8988T (cell line): ENCODE measurements around the gene SLC66A1.

Experiments used
- DNase-seq: peaks from one replicate; pipeline ENCODE4 v3.0.0; 2011

The SLC66A1 gene

DNA sequence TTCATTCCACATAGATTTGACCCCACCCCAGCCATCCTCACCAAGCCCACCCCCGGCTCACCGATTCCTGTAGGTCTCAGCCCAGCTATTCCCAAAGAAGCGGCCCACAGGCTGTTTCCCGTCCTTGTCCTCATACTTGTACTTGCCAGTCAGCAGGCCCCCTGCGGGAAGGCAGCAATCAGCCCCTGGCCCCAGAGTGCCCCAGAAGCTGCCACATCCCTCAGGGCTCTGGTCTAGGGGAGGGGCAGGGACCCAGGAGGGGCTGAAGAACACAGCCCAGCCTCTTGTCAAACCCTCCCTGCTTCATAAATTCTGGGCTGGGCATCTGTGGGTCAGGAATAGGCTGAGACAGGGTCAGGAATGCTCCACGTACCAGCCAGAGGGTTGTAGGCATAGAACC lies 5.2 kb upstream of the SLC66A1 start:
- no peak for DNase-seq

DNA sequence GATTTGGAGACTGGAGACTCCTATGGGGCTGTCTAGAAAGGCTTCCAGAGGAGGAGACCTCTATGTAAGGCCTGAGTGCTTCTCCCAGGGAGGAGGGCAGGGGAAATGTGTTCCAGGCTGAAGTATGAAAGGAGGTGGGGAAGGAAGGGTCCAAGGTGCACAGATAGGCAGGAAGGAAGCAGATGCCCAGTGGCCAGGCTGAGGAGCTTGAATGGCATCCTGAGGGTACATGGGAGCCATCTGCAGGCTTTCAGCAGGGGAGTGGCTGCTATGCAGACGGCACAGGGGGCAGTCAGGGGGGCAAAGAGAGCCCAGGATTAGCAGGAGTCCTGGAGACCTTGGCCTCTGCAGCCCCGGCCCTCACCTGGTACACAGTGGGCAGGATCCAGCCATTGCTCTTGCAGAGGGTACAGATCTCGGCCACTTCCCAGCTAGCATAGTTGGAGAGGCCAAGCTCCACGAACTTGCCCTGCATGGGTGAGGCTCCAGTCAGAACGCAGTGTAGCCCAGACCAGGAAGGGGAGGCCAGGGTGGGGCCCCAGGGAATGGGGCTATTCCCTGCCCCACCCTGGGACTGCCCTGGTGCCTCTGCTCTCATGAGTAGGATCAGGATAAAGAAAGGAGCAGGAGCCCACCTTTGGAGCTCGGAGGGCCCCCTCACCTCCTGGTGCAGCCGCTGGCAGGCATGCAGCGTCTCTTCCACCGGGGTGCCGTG lies 4.2 kb upstream of the SLC66A1 start:
- no peak for DNase-seq

- DNase-seq, result no peak
Measured at GRCh38 chr1:19308509-19308907, 3.6 kb upstream of the SLC66A1 start.

DNA sequence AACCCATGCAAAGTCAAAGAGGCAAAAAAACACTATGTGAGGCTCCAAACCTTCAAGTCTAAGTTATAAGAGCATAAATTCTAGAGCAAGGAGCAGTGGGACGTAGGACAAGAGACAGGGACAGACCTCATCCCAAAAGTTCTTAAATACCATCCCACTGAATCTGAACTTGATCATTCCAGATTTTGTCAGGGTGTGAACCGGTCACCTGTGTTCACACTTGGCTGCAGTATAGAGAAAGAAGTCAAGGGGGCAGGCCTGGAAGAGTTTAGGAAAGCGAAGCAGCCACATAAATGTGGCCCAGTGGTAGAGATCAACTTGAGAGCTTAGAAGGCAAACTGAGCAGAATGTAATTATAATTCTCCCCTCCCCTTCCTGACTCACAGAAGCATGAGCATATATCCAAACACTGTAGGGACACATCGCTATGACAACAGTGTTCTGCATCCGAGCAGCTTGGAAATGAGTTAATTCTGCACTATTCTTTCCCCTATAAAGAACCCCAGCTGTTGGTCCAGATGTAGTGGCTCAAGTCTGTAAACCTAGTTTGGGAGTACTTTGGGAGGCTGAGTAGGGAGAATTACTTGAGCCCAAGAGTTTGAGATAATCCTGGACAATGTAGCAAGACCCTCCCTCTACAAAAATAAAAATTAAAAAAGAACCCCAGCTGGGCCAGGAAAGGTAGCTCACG lies 2.9 kb upstream of the SLC66A1 start:
- DNase-seq, result no peak

DNA sequence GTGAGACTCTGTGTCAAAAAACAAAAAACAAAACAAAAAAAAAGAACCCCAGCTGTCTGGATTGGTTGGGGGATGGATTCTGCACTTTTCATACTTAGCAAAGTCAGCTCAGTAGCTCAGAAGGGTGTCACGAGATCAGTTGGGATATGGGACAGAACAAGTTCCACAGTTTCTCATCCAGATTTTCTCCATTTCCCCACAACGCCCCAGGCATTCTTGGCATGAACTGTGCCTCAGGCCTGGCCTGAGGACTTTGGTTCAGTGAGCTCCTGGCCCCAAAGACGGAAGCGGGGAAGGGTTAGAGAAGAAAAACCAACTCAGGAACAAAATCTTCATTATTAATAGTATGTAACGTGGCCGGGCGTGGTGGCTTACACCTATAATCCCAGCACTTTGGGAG lies 2.1 kb upstream of the SLC66A1 start:
- no peak for DNase-seq

GRCh38 chr1:19310720-19311502 lies 1.2 kb upstream of the SLC66A1 start:
- DNase-seq, result no peak

- DNase-seq, result no peak
Measured at GRCh38 chr1:19311503-19311930, 609 bp upstream of the SLC66A1 start.

DNA sequence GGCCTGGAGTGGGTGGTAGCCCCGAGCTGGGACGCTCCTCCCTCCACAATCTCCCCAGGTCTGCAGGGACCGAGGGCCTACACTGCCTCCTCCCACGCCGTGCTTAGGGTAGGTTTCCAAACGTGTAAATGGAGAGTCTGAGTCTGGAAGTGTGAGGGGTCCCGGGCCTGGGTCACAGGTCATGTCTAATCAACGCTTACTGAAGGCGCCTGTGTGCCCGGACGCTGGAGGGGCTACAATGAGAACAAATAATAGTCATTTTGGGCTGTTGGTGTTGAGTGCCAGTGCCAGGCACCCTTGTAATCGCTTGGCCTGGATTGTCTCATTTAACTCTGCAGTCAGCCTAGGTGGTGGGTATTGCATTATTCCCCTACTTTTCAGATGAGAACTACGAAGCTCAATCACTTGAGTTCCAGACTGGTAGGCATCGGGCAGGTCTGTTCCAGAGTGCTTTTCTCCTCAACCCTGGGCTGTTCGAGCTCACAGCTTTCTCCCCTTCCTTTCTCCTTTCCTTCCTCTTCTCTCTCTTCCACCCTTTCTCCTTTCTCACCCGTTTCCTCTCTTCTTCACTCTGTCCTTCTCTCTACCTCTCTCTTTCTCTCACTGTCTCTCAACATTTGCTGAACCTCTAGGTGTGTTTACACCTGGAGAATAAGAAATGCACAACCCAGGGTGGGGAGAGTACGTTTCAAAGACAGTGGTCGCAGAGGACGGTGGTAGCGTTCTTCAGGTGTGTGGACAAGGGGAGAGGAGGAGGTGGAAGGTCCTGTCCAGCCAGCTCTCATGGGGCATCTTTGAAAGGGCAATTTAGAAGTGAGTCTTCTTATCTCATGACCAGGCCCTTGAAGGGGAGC lies 883 bp downstream of the SLC66A1 start:
- DNase-seq, result no peak

DNA sequence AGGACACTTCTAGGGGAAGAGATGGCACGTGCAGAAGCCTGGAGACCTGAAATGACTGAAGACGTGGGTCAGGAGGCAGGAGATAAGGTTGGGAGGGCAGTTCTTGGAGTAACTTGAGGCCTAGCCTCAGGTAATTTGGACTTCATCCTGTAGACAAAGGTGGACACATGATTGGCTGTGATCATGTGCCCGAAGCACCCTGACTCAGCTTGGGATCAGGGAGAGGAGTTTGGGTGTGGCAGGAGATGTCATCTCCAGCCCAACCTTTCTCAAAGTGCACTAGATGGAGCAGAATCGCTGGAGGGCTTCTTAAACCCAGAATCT lies 1.5 kb downstream of the SLC66A1 start:
- no peak for DNase-seq

DNA sequence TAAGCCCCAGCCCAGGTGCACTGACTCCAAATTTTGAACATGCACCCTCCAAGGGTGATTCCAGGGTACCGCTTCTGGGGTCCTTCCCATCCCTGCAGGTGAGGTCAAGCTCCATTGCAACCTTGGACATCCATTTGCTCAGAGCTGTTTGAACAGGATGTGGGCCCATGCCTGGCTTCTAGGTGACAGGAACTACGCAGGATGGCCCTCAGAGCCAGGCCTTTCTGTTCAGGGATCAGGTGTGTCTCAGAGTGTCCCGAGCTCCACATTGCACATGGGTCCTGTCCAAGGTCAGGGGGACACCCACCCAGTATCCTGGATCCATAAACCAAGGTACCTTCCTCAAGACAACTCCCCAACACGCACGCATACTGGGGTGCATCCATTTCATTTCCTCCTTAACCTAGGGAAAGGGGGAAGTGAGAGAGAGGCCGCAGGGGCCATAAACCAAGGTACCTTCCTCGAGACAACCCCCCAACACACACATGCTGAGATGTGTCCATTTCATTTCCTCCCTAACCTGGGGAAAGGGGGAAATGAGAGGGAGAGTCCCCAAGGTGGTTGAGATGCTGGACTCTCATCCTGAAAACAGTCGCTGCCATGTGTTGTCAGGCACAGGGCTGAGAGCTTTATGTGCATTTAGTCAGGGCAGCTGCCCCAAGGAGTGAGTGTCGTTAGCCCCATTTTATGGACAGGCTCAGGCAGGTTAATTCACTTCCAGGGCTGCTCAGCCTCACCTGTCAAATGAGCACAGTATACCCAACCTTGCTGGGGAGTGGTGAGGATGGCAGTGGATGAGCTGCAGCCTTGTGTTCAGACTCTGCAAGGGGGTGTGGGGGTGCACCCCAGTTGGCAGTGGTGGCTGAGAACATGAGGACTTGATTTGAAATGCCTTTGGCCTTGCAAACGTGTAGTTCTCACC lies 2.1 kb downstream of the SLC66A1 start:
- no peak for DNase-seq

- DNase-seq, result no peak
Measured at GRCh38 chr1:19315378-19316198, 3.5 kb downstream of the SLC66A1 start.

GRCh38 chr1:19317126-19317910 lies 5.2 kb downstream of the SLC66A1 start:
- DNase-seq, result no peak

GRCh38 chr1:19319196-19319595 lies 7.1 kb downstream of the SLC66A1 start:
- no peak for DNase-seq

DNA sequence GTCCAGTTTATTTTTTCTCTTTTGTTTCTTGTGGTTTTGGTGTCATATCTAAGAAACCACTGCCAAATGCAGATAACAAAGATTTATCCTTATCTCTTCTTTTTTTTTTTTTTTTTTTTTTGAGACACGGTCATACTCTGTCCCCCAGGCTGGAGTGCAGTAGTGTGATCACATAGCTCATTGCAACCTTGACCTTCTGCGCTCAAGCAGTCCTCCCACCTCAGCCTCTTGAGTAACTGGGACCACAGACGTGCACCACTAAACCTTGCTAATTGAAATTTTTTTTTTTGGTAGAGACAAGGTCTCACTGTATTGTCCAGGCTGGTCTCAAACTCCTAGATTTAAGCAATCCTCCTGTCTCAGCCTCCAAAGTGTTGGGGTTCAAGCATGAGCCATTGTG lies 8.9 kb downstream of the SLC66A1 start:
- DNase-seq, result no peak

GRCh38 chr1:19322481-19322880 lies 10.4 kb downstream of the SLC66A1 start:
- no peak for DNase-seq

DNA sequence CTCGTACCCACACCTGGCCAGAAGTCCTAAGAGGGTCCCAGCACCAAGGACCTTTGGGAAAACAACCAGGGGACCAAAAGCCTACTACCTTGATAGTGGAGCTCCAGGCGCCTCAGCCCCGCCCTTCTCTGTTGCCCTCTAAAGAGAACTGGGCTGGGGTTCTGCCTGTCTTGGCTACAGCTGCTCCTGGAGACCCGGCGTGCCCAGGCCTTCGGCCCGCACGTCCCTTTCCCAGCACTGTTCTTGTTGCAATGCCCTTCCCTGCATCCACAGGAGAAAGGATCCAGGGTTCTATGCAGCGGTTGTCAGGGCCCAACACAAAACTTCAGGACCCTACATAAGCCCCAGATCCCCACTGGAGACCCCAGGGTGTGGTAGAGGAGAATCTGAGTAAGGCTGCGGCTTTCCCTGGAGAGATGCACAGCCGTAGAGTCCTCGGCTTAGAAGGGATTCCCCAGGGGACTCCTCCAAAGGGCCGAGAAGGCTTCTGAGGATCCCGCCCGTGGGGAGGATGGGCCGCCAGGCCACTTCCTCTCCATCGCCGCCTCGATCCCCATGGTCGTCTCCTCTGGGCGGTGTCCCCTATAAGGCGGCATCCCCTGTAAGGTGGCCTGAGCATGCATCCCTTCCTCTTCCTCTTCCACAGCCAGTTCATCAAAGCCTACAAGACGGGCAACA lies 12.0 kb downstream of the SLC66A1 start:
- DNase-seq, result no peak

- no peak for DNase-seq
Measured at GRCh38 chr1:19324665-19324990, 12.5 kb downstream of the SLC66A1 start.

GRCh38 chr1:19325368-19325957 lies 13.3 kb downstream of the SLC66A1 start:
- DNase-seq, result no peak
